Peyer's patch (tissue), 4 donors: ENCODE measurements around the gene CFAP58. TPM values are rescaled to one million over a fixed set of nuclear protein-coding genes. Genes with fewer than 3 reads are reported as not detected.

Source experiments
- DNase-seq, 3 donors: peaks; one replicate each; pipeline ENCODE4 v3.0.0-alpha.2; 2017 to 2019
- H3K27ac ChIP-seq, 4 donors: fragments of 200-600 bp; sonication (generic); one replicate each; pipeline ENCODE4 v1.5.1; 2016 to 2019
- H3K27me3 ChIP-seq, 2 donors: fragments of 200-600 bp; sonication (generic); one replicate each; pipeline ENCODE4 v1.5.1; 2019
- H3K36me3 ChIP-seq, 3 donors: fragments of 200-600 bp; sonication (generic); one replicate each; pipeline ENCODE4 v1.5.1; 2016 to 2019
- H3K4me1 ChIP-seq, 4 donors: fragments of 200-600 bp; sonication (generic); one replicate each; pipeline ENCODE4 v1.5.1; 2016 to 2019
- H3K4me3 ChIP-seq, 4 donors: fragments of 200-600 bp; sonication (generic); 1 replicate in 3 of 4; 2 replicates in 1 of 4; pipeline ENCODE4 v1.5.1; 2016 to 2019; ENCODE audit warnings: mild to moderate bottlenecking in 1 of 4
- H3K9me3 ChIP-seq, 4 donors: fragments of 200-600 bp; sonication (generic); one replicate each; pipeline ENCODE4 v1.5.1; 2016 to 2019; ENCODE audit warnings: mild to moderate bottlenecking in 1 of 4
- POLR2A ChIP-seq, 2 donors: fragments of 450-650 bp; IDR thresholded peaks; one replicate each; pipeline ENCODE4 v1.5.1; 2017; ENCODE audit warnings: antibody characterized with exemption in 2 of 2, mild to moderate bottlenecking in 2 of 2, moderate library complexity in 2 of 2
- total RNA-seq, 4 donors: library from RNA; depleted of rRNA; stranded (reverse); fragments of >200 nt; gene quantifications; one replicate each; pipeline ENCODE4 v1.1.0, GENCODE V29; 2016
- TF ChIP-seq, protein P1 (sequence below), 6 experiments: fragments of 450-650 bp in 4 of 6; fragments of 200-600 bp in 2 of 6; sonication (generic) in 1 of 6; IDR thresholded peaks; one replicate each; pipeline ENCODE4 v1.5.1; 2017 to 2019; ENCODE audit warnings: antibody characterized with exemption in 6 of 6, mild to moderate bottlenecking in 3 of 6, moderate library complexity in 1 of 6

The CFAP58 gene
- total RNA-seq, 4 donors from 2014 or later, result 2.5 TPM; not detected in 3

DNA sequence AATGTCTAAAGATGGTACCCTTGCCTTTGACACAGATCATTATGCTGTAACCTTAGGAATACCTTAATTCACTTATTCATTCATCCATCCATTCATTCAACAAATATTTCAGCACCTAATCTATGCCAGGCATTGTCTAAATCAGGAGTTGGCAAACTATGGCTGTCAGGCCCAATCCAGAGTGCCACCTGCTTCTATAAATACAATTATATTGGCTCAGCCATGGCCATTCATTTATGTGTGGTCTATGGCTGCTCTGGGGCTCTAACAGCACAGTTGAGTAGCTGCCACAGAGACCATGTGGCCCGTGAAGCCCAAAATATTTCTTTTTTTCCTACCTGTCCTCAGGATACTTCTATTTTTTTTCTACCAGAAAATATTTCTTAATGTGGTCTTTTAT, 9.4 kb upstream of the CFAP58 start:
- DNase-seq, result no peak
- Histone ChIP-seq H3K4me3 (no peak overlapping the region), H3K36me3 (no peaks in the 10 kb centered on the region), H3K27ac (no peak overlapping the region), H3K9me3 (no peaks in the 10 kb centered on the region), H3K4me1 (peaks cover 0 to 4% (median 0%) of the 10 kb centered on the region in 4 donors), H3K27me3 (no peaks in the 10 kb centered on the region)
- TF ChIP-seq, protein P1, sequence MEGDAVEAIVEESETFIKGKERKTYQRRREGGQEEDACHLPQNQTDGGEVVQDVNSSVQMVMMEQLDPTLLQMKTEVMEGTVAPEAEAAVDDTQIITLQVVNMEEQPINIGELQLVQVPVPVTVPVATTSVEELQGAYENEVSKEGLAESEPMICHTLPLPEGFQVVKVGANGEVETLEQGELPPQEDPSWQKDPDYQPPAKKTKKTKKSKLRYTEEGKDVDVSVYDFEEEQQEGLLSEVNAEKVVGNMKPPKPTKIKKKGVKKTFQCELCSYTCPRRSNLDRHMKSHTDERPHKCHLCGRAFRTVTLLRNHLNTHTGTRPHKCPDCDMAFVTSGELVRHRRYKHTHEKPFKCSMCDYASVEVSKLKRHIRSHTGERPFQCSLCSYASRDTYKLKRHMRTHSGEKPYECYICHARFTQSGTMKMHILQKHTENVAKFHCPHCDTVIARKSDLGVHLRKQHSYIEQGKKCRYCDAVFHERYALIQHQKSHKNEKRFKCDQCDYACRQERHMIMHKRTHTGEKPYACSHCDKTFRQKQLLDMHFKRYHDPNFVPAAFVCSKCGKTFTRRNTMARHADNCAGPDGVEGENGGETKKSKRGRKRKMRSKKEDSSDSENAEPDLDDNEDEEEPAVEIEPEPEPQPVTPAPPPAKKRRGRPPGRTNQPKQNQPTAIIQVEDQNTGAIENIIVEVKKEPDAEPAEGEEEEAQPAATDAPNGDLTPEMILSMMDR (IDR thresholded peaks at IDR 0.05), result no peak
- no peak for TF ChIP-seq POLR2A (IDR thresholded peaks at IDR 0.05)

GRCh38 chr10:104345515-104345914, 8.1 kb upstream of the CFAP58 start:
- Histone ChIP-seq H3K27me3 (no peaks in the 10 kb centered on the region), H3K4me3 (no peak overlapping the region), H3K9me3 (no peaks in the 10 kb centered on the region), H3K36me3 (no peaks in the 10 kb centered on the region), H3K27ac (no peak overlapping the region), H3K4me1 (peaks cover 0 to 8% (median 0%) of the 10 kb centered on the region in 4 donors)
- no peak for DNase-seq
- TF ChIP-seq, protein P1 (IDR thresholded peaks at IDR 0.05), result no peak
- no peak for TF ChIP-seq POLR2A (IDR thresholded peaks at IDR 0.05)

GRCh38 chr10:104345941-104346340, 7.7 kb upstream of the CFAP58 start:
- Histone ChIP-seq H3K27ac (no peak overlapping the region), H3K4me1 (peaks cover 0 to 8% (median 0%) of the 10 kb centered on the region in 4 donors), H3K36me3 (no peaks in the 10 kb centered on the region), H3K27me3 (no peaks in the 10 kb centered on the region), H3K4me3 (no peak overlapping the region), H3K9me3 (no peaks in the 10 kb centered on the region)
- no peak for DNase-seq
- TF ChIP-seq, protein P1 (IDR thresholded peaks at IDR 0.05), result no peak
- no peak for TF ChIP-seq POLR2A (IDR thresholded peaks at IDR 0.05)

- no peaks in the 10 kb centered on the region for H3K36me3 ChIP-seq
- no peaks in the 10 kb centered on the region for H3K27me3 ChIP-seq
- H3K4me3 ChIP-seq, result no peak overlapping the region
- no peaks in the 10 kb centered on the region for H3K9me3 ChIP-seq
- H3K27ac ChIP-seq, result no peak overlapping the region
- peaks cover 0 to 10% (median 0%) of the 10 kb centered on the region in 4 donors for H3K4me1 ChIP-seq
- TF ChIP-seq, protein P1 (IDR thresholded peaks at IDR 0.05), result no peak
- TF ChIP-seq POLR2A (IDR thresholded peaks at IDR 0.05), result no peak
- DNase-seq, result no peak
Observed at GRCh38 chr10:104347295-104348045, 6.2 kb upstream of the CFAP58 start.

DNA sequence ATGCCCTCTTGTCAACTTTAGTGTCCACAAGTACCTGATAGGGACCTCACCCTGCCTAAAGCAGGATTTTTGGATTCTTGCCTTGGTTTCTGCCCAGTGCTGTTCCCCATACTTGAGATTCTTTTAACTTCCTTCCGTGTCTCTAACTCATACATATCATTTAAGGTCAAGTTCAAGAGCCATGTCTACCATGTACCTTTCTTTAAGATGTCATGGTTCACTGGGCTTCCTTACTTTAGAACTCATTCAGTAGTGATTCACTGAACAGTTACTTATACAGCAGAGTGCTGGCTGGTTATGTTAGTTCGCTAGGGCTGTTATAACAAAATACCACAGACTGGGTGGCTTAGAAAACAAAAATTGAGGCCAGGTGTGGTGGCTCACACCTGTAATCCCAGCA, 5.0 kb upstream of the CFAP58 start:
- Histone ChIP-seq H3K9me3 (no peaks in the 10 kb centered on the region), H3K27ac (no peak overlapping the region), H3K36me3 (no peaks in the 10 kb centered on the region), H3K27me3 (no peaks in the 10 kb centered on the region), H3K4me3 (no peak overlapping the region), H3K4me1 (peaks cover 0 to 16% (median 0%) of the 10 kb centered on the region in 4 donors)
- no peak for TF ChIP-seq POLR2A (IDR thresholded peaks at IDR 0.05)
- TF ChIP-seq, protein P1 (IDR thresholded peaks at IDR 0.05), result no peak
- DNase-seq, result no peak
